HepG2 (cell line): ENCODE measurements around the gene SV2A. TPM values are rescaled to one million over a fixed set of nuclear protein-coding genes. Genes with fewer than 3 reads are reported as not detected.

Source experiments
- ATAC-seq: fragments of 200-7000 bp; cut with Tn5 transposase; 3 replicates; pipeline ENCODE4 v1.9.1; 2020; ENCODE audit warnings: mild to moderate bottlenecking, moderate library complexity
- BruUV-seq: library from RNA; stranded (reverse); fragments of 400-500 nt; replicated peaks from 2 replicates; lab custom pipeline; 2021; lab: Mats Ljungman, UMichigan
- CTCF ChIA-PET: fragments of 300-600 bp; formaldehyde crosslinking; extraction: SDS; loops from one replicate; lab custom pipeline; 2021; ENCODE audit warnings: low total read pairs, inconsistent platforms, low intra/inter-chr PET ratio; lab: Yijun Ruan, JAX
- POLR2A ChIA-PET: fragments of 350-600 bp; sonication (Branson Sonifier 250); formaldehyde crosslinking; loops from one replicate; lab custom pipeline; 2020; ENCODE audit warnings: antibody characterized with exemption, inconsistent platforms; lab: Yijun Ruan, JAX
- DNase-seq: peaks from one replicate; pipeline ENCODE4 v3.0.0-alpha.2; 2015; ENCODE audit warnings: low spot score
- FAIRE-seq: peaks from 3 replicates; lab custom pipeline; 2011; peaks lifted over from hg19 to GRCh38; lab: Jason Lieb, UNC
- H2AFZ ChIP-seq: one replicate; pipeline ENCODE4 v1.6.1; 2011; ENCODE audit warnings: low read length, inconsistent platforms
- H3K27ac ChIP-seq: fragments of 300-600 bp; 3 replicates; pipeline ENCODE4 v1.8.0; 2011; ENCODE audit warnings: mixed run types, mild to moderate bottlenecking, mixed read lengths, low read length, inconsistent platforms; ENCODE audit not compliant: insufficient read depth; ENCODE audit errors: extremely low read length
- H3K27me3 ChIP-seq, 2 experiments: fragments of 200-600 bp in 1 of 2; 2 replicates in 1 of 2; 3 replicates in 1 of 2; pipeline versions ENCODE4 v1.6.0 to v1.8.0; 2011; ENCODE audit warnings: low read length in 2 of 2, mild to moderate bottlenecking in 2 of 2, moderate library complexity in 2 of 2, inconsistent platforms in 1 of 2; ENCODE audit not compliant: insufficient read depth in 2 of 2, control insufficient read depth in 1 of 2
- H3K36me3 ChIP-seq, 2 experiments: fragments of 200-600 bp in 1 of 2; replicated peaks in 1 of 2; 2 replicates in 1 of 2; 3 replicates in 1 of 2; pipeline versions ENCODE4 v1.5.1 to v1.8.0; 2011; ENCODE audit warnings: low read length in 2 of 2, inconsistent platforms in 1 of 2; ENCODE audit not compliant: insufficient read depth in 2 of 2, control insufficient read depth in 1 of 2
- H3K4me1 ChIP-seq: 2 replicates; pipeline ENCODE4 v1.5.1; 2012; ENCODE audit warnings: low read length, inconsistent platforms; ENCODE audit not compliant: insufficient read depth
- H3K4me2 ChIP-seq: 2 replicates; pipeline ENCODE4 v1.6.0; 2011; ENCODE audit warnings: low read depth, low read length, inconsistent platforms
- H3K4me3 ChIP-seq, 3 experiments: fragments of 200-600 bp in 1 of 3; sonication (generic), shearing (Covaris generic) in 1 of 3; replicated peaks in 1 of 3; 2 replicates each; pipeline ENCODE4 v1.5.1; 2011 to 2016; ENCODE audit warnings: low read length in 3 of 3, inconsistent platforms in 2 of 3, low read depth in 2 of 3, mild to moderate bottlenecking in 2 of 3, control low read depth in 1 of 3, mixed read lengths in 1 of 3; ENCODE audit not compliant: insufficient read depth in 1 of 3
- H3K79me2 ChIP-seq: one replicate; pipeline ENCODE4 v1.6.1; 2011; ENCODE audit warnings: low read length, inconsistent platforms; ENCODE audit not compliant: insufficient read depth
- H3K9ac ChIP-seq: 2 replicates; pipeline ENCODE4 v1.6.0; 2011; ENCODE audit warnings: mild to moderate bottlenecking, low read depth, low read length, inconsistent platforms; ENCODE audit not compliant: insufficient read depth
- H3K9me3 ChIP-seq: 2 replicates; pipeline ENCODE4 v1.5.1; 2012; ENCODE audit warnings: mild to moderate bottlenecking, low read length
- H4K20me1 ChIP-seq: 2 replicates; pipeline ENCODE4 v1.6.0; 2011; ENCODE audit warnings: inconsistent platforms, mild to moderate bottlenecking, low read length, moderate library complexity; ENCODE audit not compliant: insufficient read depth
- BRCA1 ChIP-seq: sonication (generic); formaldehyde crosslinking; IDR thresholded peaks from 2 replicates; pipeline ENCODE4 v1.4.0; 2020; ENCODE audit warnings: missing genetic modification reagents
- HMGXB3 ChIP-seq: sonication (generic); formaldehyde crosslinking; IDR thresholded peaks from 2 replicates; pipeline ENCODE4 v1.4.0; 2020; ENCODE audit warnings: missing genetic modification reagents, borderline replicate concordance
- ISL2 ChIP-seq: sonication (generic); formaldehyde crosslinking; IDR thresholded peaks from 2 replicates; pipeline ENCODE4 v1.5.0; 2020; ENCODE audit warnings: missing genetic modification reagents
- TFAP4 ChIP-seq: sonication (generic); IDR thresholded peaks from 2 replicates; pipeline ENCODE4 v1.6.1; 2016; ENCODE audit warnings: low read depth, borderline replicate concordance
- WGBS: methylation state at CpG from one replicate; pipeline ENCODE4 v1.1.6; 2017; ENCODE audit warnings: low lambda C conversion rate; 5-methylcytosine and 5-hydroxymethylcytosine counted together
- in situ Hi-C: cut with HindIII; loops from 2 replicates; pipeline ENCODE4 v1.10.0; 2017; ENCODE audit warnings: low pct_unique_long_range_greater_than_20kb; ENCODE audit not compliant: extremely low pct_ligation_motif_present
- intact Hi-C: fragments of 100-400 bp; cut with micrococcal nuclease; formaldehyde crosslinking; loops from one replicate; pipeline ENCODE4 v1.10.0; 2022; ENCODE audit not compliant: unreplicated experiment
- polyA plus RNA-seq, 8 experiments: library from polyadenylated mRNA; depleted of rRNA in 3 of 8; stranded (reverse) in 7 of 8; unstranded in 1 of 8; fragments of >200 nt; fragmentation: Illumina TruSeq in 4 of 8; extraction: Trizol in 4 of 8; gene quantifications; 2 replicates each; pipeline versions ENCODE4 v1.2.1 to v1.2.3, GENCODE V29; 2011 to 2016; ENCODE audit warnings: low read depth in 4 of 8, missing spikeins in 1 of 8, mixed read lengths in 1 of 8; ENCODE audit not compliant: insufficient read depth in 1 of 8
- total RNA-seq, 5 experiments: library from RNA; depleted of rRNA; stranded (reverse); fragments of >200 nt; fragmentation: Illumina TruSeq; extraction: Trizol; gene quantifications; 2 replicates each; pipeline ENCODE4 v1.2.3, GENCODE V29; 2016; ENCODE audit warnings: low read depth in 1 of 5
- TF ChIP-seq, protein P1 (sequence below): sonication (generic); formaldehyde crosslinking; IDR thresholded peaks from 2 replicates; pipeline ENCODE4 v1.5.0; 2020; ENCODE audit warnings: mild to moderate bottlenecking, missing genetic modification reagents

Gene SV2A
- total and polyA plus RNA-seq, 2 of the 13 experiments (the other 11 are each of a cell fraction or from before 2014, with no cell fraction given) = 0.84 to 1.9 TPM

- TF ChIP-seq HMGXB3 (peak; percentile 97), ISL2 (no peak), TFAP4 (peak; percentile 49; the same call in 1 of the 2 replicates)
Measured at GRCh38 chr1:149917571-149918144, at the start of gene SV2A (continued).

DNA sequence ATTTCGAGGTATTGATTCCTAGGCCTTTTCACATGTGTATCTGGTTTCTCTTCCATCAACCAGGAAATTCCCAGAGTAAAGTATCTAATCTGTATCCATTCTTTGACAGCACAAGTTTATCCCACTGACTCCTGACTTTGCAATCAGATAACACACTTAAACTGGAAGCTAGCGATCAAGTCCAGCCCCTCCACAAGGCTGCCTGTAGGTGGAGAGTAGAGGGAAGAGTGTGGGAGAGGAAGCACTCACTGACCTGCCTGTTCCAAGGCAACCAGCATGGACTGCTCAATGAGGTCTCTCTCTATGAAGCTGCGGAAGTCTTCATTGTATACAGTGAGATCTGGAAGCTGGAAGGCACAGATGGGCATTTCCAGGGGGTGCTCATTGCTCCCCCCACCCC, 49.4 kb upstream of the SV2A start:
- Histone ChIP-seq H3K79me2 (no peaks in the 10 kb centered on the region), H3K27me3 (no peaks in the 10 kb centered on the region), H3K4me3 (no peak overlapping the region)
- WGBS = 94% methylated on average over 3 of the region's 3 CpGs
- no peak for DNase-seq
- TF ChIP-seq, protein P1, sequence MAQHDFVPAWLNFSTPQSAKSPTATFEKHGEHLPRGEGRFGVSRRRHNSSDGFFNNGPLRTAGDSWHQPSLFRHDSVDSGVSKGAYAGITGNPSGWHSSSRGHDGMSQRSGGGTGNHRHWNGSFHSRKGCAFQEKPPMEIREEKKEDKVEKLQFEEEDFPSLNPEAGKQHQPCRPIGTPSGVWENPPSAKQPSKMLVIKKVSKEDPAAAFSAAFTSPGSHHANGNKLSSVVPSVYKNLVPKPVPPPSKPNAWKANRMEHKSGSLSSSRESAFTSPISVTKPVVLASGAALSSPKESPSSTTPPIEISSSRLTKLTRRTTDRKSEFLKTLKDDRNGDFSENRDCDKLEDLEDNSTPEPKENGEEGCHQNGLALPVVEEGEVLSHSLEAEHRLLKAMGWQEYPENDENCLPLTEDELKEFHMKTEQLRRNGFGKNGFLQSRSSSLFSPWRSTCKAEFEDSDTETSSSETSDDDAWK (CRISPR knock-in tag) = no peak
- no peak for TF ChIP-seq BRCA1 (CRISPR knock-in tag)
- TF ChIP-seq, all 625 proteins: peak for 0
- no peak overlapping the region for H3K4me2 ChIP-seq
- peaks cover 19 to 61% of the 10 kb centered on the region in 2 experiments for H3K36me3 ChIP-seq
- no peaks in the 10 kb centered on the region for H3K9me3 ChIP-seq
- BruUV-seq = no TSS peak
- no peak overlapping the region for H3K27ac ChIP-seq
- H3K4me1 ChIP-seq = peaks cover 11% of the 10 kb centered on the region
- POLR2A ChIA-PET = no interaction called here
- H3K9ac ChIP-seq = no peak overlapping the region
- in situ Hi-C loops (loop anchor here (10.0 kb wide), 1 partner anchor 228 kb away; no protein-coding TSS in a partner anchor), intact Hi-C loops (loop anchor here (10.0 kb wide), 1 partner anchor 198 kb away; no protein-coding TSS in a partner anchor)
- ATAC-seq (peak; percentile 39; the same call in 1 of the 3 replicates), FAIRE-seq (no peak)
- no peak overlapping the region for H2AFZ ChIP-seq
- H4K20me1 ChIP-seq = no peaks in the 10 kb centered on the region
- CTCF ChIA-PET = no interaction called here
